Retina (tissue), 1 donor: ENCODE measurements around the gene CNDP2.
A peak's percentile ranks its signal among the peaks of the same experiment; 100 is the strongest.
"Not testable (repeated sequence)": the region's sequence is repeated elsewhere in the genome, so short reads cannot be mapped to it uniquely, and the experiment has no call there.

Experiments
- DNase-seq: peaks from one replicate; pipeline ENCODE4 v3.0.0-alpha.2; 2016

The CNDP2 gene

GRCh38 chr18:74473976-74474640 is 22.1 kb upstream of the CNDP2 start:
- no peak for DNase-seq

DNA sequence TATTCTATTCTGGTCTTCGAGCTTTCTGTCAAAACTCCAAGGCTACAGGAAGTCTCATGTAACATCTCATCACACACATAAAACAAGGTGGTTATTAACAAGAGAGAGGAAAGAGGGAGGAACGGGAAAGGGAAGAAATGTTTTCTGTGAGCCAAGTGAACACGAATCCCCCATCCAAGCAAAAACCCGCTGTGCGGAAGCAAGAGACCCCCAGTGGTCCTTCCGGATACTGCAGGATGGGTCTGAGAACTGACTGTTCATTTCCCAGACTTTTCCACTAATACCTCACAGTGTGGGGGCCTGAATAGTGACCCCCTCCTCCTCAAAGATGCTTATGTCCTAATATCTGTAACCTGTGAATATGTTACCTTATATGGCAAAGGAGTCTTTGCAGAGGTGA is 20.0 kb upstream of the CNDP2 start:
- peak; percentile 70 for DNase-seq

GRCh38 chr18:74477771-74478170 is 18.4 kb upstream of the CNDP2 start:
- DNase-seq, result no peak

DNA sequence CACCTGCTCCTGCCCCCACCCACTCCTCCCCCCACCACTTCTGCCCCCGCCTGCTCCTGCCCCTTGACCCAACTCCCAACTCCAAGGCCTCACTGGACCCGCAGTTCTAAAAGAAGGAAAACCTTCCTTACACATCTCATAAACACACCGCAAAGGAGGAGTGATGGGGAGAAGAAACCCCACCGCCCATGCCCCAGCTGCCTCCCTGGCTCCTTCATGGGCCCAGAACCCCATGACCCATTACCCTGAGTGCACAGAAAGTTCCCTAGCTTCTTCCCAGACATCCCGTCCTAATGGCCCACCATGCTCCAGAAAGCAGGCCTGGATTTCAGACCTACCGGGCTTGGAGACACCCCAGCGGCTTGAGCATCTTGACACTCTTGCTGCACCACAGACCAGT is 17.8 kb upstream of the CNDP2 start:
- DNase-seq, result no peak

DNA sequence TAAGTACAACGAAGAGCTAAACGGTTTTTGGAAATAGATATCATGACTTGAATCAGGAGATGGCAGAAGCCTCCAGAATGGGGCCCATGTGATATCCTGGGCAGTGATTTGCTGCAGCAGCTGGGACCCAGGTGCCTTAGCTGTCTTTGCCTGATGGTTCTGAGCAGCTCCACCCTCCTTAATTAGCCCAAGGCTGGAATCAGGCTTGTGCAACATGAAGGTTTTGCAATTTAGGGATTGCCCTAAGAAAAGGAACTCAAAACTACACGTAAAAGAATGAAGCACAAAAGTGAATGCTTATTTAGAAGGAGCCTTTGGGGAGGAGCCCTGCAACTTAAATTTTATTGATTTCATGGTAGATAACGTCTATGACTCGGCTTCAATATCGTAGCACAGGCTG is 17.3 kb upstream of the CNDP2 start:
- no peak for DNase-seq

DNA sequence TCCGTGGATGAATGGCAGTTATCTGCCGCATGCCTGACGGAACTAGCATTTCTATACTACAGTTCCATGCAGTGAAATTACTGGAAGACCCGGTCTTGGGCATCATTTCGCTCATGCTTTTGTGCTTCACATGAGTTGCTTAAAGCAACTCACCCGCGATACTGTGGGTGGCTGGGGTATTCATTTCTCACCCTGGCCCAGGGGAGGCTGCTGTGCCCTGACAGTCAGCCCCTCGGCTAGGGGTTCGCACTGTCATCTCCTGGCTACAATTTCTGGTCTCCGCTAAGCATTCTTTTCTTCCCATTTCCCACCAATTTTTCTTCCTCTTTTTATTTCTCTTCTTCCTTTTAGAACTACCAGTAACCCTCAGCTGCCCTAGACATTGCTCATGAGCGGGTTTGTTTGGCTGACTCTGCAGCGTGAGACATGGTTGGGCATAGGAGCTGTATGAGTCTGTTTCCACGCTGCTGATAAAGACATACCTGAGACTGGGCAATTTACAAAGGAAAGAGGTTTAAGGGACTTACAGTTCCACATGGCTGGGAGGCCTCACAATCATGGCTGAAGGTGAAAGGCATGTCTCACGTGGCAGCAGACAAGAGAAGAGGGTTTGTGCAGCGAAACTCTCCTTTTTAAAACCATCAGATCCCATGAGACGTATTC is 16.5 kb upstream of the CNDP2 start:
- DNase-seq, result no peak

- DNase-seq, result no peak
Measured at GRCh38 chr18:74480149-74480651, 16.0 kb upstream of the CNDP2 start.

GRCh38 chr18:74482697-74483096 is 13.5 kb upstream of the CNDP2 start:
- DNase-seq, result no peak

GRCh38 chr18:74486119-74486849 is 9.9 kb upstream of the CNDP2 start:
- DNase-seq, result peak; percentile 54

- no peak for DNase-seq
Measured at GRCh38 chr18:74488354-74488753, 7.8 kb upstream of the CNDP2 start.

DNA sequence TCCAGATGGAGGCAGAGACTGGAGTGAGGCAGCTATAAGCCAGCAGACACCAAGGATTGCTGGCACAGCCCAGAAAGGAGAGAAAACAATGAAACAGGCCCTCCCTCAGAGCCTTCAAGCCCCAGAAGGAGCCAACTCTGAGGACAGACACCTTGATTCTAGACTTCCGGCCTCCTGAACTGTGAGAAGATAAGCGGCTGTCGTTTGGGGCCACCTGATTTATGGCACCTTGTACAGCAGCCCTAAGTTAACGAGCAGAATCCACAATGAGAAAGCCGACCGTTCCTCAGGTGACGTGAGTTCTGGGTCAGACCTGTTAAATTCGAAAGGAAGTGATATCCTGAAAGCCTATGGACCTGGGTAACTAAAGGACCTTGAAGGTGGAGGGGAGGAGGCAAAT is 7.3 kb upstream of the CNDP2 start:
- no peak for DNase-seq

DNA sequence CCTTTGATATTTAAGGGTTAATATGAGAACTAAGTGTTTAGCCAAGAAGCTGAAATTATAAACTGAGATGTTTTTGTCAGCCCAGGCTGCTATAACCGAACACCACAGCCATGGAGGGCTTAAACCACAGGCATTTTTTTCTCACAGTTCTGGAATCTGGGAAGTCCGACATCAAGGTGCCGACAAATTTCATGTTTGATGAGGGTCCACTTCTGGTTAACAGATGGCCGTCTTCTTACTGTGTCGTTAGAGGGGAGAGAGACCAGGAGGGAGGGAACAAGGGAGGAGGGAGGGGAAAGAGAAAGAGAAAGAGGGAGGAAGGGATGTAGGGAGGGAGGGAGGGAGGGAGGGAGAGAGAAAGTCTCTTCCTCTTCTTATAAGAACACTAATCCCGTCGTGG is 6.5 kb upstream of the CNDP2 start:
- no peak for DNase-seq

DNA sequence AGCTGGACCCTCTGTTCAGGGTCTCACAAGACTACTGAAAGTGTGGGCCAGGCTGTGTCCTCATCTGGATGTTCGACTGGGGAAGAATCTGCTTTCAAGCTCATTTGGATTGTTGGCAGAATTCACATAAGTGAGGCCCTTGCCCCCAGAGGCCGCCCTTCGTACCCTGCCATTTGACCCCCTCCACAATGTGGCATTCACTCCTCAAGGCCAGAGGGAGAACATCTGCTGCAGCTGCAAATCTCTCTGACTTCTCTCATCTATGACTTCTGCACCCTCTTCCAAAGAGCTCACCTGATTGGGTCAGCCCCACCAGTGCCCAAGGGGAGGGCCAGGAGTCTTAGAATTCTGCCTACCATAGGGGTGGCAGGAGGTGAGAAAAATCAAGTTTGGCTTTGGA is 3.9 kb upstream of the CNDP2 start:
- DNase-seq, result no peak

DNA sequence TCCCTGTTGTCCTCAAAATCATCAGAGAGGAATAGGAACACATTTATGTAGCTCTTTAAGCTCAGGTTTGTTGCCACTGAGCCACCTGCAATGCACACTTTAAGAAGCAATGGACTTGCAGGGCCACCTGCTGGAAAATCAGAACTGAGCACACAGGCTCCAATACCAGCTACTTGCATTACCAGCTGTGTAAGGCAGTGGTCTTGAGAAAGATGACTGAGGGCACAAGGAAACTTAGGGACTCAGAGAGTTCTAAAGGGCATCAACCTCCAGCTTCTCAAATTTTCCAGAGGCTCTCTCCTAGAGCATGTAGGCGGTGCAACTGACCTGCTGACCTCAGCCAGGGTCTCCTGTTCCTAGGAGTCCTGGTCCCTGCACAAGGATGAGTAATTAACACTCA is 2.5 kb upstream of the CNDP2 start:
- DNase-seq, result peak; percentile 36

- DNase-seq, result no peak
Measured at GRCh38 chr18:74494514-74494913, 1.6 kb upstream of the CNDP2 start.

DNA sequence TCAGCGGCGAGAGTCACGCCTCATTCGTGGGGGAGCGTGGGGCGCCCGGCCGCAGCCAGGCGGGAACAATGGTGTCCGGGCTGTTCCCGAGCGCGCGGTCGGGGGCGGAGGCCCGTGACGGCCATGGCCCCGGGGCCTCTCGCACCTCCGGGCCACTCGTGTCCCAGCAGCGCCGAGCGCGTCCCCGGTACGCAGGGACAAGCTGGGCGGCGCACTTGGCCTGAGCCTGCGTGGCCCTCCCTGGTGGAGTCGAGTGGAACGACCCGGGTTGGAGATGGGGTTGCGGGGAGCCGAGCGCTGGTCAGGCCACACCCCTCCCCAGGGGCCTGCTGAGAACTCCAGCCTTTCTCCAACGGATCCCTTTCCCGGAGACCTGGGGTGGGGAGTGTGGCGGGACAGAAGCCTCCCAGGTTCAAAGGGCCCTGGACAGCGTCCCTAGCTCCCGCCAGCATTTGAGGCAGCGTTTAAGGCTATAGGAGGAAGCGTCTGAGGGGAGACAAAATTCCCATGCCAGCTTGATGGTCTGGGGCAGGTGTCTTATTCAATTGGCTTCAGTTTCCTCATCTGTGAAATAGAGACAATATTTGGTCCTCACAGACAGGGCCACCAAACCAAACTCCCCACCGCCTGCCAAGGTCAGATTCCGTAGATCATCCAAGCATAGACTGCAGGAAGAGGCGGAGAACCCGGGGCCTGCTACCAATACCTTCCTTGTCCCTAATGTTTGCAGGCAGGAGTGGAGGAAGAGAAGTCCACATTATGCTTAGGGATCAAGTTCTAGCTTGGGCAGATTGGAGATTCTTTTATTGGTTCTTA is 553 bp downstream of the CNDP2 start:
- no peak for DNase-seq

GRCh38 chr18:74497324-74497676 is 1.1 kb downstream of the CNDP2 start:
- DNase-seq, result no peak

DNA sequence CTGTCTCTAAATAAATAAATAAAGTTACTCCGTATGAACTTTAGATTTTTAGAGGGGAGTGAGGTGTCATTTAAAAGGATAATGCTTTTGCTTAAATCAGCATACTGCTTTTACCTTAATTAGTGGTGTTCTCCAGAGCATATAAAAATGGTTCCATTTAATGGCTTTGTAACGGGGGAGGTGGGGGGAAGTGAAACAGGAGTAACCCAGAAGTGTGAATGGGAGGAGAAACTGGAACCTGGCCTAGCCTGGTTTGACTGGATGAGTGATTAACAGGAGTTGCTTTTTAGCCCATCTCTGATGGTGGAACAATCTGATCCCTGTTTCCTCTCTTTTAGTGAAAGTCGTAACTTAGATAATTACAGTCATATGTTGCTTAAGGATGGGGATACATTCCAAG is 1.6 kb downstream of the CNDP2 start:
- DNase-seq, result no peak

- DNase-seq, result no peak
Measured at GRCh38 chr18:74498712-74499627, 2.8 kb downstream of the CNDP2 start.

- DNase-seq, result no peak
Measured at GRCh38 chr18:74499633-74500032, 3.5 kb downstream of the CNDP2 start.

- no peak for DNase-seq
Measured at GRCh38 chr18:74500372-74500771, 4.2 kb downstream of the CNDP2 start.

- DNase-seq, result not testable (repeated sequence)
Measured at GRCh38 chr18:74500774-74501173, 4.6 kb downstream of the CNDP2 start.
